ENCODE measurements around the gene DCLK2. TPM values are rescaled to one million over a fixed set of nuclear protein-coding genes. Genes with fewer than 3 reads are reported as not detected.

Gene DCLK2
- total RNA-seq, 3 donors from 2014 or later: 3.0 to 11.8 (median 4.3) TPM

GRCh38 chr4:150243932-150244331 lies 165.7 kb downstream of the DCLK2 start:
- Histone ChIP-seq H3K9me3 (no peaks in the 10 kb centered on the region), H3K36me3 (ENCODE audit: low read depth) (no peaks in the 10 kb centered on the region), H3K4me1 (ENCODE audit: low read depth) (no peaks in the 10 kb centered on the region), H3K4me3 (no peak overlapping the region)
- no peak for TF ChIP-seq CTCF (IDR thresholded peaks at IDR 0.05)
- no peak for ATAC-seq
- intact Hi-C loops (cut with DNase I, micrococcal nuclease): loop anchor here (10.0 kb wide), 1 partner anchor 239 kb away; no protein-coding TSS in a partner anchor
- DNase-seq: no peak

GRCh38 chr4:150244600-150244999 lies 166.4 kb downstream of the DCLK2 start:
- H3K9me3 ChIP-seq: no peaks in the 10 kb centered on the region
- peak; percentile 56 for ATAC-seq
- TF ChIP-seq CTCF (IDR thresholded peaks at IDR 0.05): no peak
- H3K4me3 ChIP-seq: no peak overlapping the region
- intact Hi-C loops (cut with DNase I, micrococcal nuclease): loop anchor here (10.0 kb wide), 1 partner anchor 240 kb away; no protein-coding TSS in a partner anchor
- no peaks in the 10 kb centered on the region for H3K4me1 ChIP-seq (ENCODE audit: low read depth)
- no peaks in the 10 kb centered on the region for H3K36me3 ChIP-seq (ENCODE audit: low read depth)
- no peak for DNase-seq

- ATAC-seq: no peak
- no peaks in the 10 kb centered on the region for H3K36me3 ChIP-seq (ENCODE audit: low read depth)
- DNase-seq: no peak
- no peak overlapping the region for H3K4me3 ChIP-seq
- intact Hi-C loops (cut with DNase I, micrococcal nuclease): loop anchor here (10.0 kb wide), 1 partner anchor 242 kb away; no protein-coding TSS in a partner anchor
- no peak for TF ChIP-seq CTCF (IDR thresholded peaks at IDR 0.05)
- H3K9me3 ChIP-seq: no peaks in the 10 kb centered on the region
- no peaks in the 10 kb centered on the region for H3K4me1 ChIP-seq (ENCODE audit: low read depth)
Measured at GRCh38 chr4:150247184-150247583, 168.9 kb downstream of the DCLK2 start.

GRCh38 chr4:150248181-150248580 lies 169.9 kb downstream of the DCLK2 start:
- intact Hi-C loops (cut with DNase I, micrococcal nuclease): loop anchor here (10.0 kb wide), 1 partner anchor 243 kb away; no protein-coding TSS in a partner anchor

GRCh38 chr4:150250293-150250997 lies 172.2 kb downstream of the DCLK2 start:
- intact Hi-C loops (cut with DNase I, micrococcal nuclease): no loop called here
- no peak overlapping the region for H3K4me3 ChIP-seq
- no peaks in the 10 kb centered on the region for H3K36me3 ChIP-seq (ENCODE audit: low read depth)
- H3K4me1 ChIP-seq (ENCODE audit: low read depth): peaks cover 4% of the 10 kb centered on the region
- ATAC-seq: no peak
- no peak for DNase-seq
- no peak for TF ChIP-seq CTCF (IDR thresholded peaks at IDR 0.05)
- no peaks in the 10 kb centered on the region for H3K9me3 ChIP-seq

More at GRCh38 chr4:150248181-150248580, 169.9 kb downstream of the DCLK2 start:
- DNase-seq: no peak
- peak; percentile 19 for ATAC-seq
- no peak overlapping the region for H3K4me3 ChIP-seq
- H3K9me3 ChIP-seq: no peaks in the 10 kb centered on the region
- no peaks in the 10 kb centered on the region for H3K4me1 ChIP-seq (ENCODE audit: low read depth)
- no peaks in the 10 kb centered on the region for H3K36me3 ChIP-seq (ENCODE audit: low read depth)
- no peak for TF ChIP-seq CTCF (IDR thresholded peaks at IDR 0.05)

Data from mucosa of descending colon (tissue), 3 donors.